ENCODE measurements around the gene TRIM63. TPM values are rescaled to one million over a fixed set of nuclear protein-coding genes. Genes with fewer than 3 reads are reported as not detected.

The TRIM63 gene
- total and polyA plus RNA-seq, 2 of the 13 experiments (the other 11 are each of a cell fraction or from before 2014, with no cell fraction given): not detected

DNA sequence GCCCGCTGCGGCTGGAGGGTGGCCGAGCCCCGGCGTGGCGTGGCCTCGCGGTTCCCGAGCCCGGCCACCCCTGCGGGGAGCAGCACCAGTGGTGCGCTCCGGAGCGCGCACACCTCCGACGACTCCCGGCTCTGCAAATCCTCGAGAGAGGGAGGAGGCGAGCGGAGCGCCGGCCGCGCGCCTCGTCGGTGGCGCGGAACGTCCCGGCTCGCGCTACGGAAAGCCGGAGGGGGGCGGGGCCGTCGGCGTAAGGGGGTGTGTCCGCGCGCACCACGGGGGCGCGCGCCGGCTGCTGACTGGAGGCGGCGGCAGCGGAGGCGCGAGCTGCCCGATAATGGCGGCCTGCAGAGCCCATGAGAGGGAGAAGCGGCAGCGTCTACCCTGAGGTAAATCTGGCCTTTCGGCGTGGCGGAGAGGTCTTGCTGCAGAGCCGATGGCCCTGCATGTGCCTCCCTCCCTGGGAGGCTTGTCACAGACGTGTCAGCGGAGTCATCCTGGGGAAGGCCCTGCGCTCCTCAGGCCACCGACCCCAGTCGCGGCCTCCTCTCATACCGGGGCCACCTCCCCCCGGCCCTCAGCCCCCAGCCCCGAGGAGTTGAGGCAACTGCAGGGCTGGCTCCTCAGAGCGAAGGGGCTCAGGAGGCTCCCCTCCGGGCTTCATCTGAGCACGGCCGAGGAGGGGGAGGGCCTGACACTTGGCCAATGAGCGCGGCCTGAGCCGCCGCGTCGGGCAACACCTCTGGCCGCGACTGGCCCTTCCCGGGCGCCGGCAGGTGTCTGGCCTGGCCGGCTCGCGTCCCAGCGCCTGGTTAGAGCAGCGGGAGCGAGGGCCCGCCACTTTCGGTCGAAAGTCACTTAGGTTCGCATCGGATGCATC is 44.3 kb upstream of the TRIM63 start, which contains the start of gene PDIK1L (continued):
- TF ChIP-seq, protein P1, sequence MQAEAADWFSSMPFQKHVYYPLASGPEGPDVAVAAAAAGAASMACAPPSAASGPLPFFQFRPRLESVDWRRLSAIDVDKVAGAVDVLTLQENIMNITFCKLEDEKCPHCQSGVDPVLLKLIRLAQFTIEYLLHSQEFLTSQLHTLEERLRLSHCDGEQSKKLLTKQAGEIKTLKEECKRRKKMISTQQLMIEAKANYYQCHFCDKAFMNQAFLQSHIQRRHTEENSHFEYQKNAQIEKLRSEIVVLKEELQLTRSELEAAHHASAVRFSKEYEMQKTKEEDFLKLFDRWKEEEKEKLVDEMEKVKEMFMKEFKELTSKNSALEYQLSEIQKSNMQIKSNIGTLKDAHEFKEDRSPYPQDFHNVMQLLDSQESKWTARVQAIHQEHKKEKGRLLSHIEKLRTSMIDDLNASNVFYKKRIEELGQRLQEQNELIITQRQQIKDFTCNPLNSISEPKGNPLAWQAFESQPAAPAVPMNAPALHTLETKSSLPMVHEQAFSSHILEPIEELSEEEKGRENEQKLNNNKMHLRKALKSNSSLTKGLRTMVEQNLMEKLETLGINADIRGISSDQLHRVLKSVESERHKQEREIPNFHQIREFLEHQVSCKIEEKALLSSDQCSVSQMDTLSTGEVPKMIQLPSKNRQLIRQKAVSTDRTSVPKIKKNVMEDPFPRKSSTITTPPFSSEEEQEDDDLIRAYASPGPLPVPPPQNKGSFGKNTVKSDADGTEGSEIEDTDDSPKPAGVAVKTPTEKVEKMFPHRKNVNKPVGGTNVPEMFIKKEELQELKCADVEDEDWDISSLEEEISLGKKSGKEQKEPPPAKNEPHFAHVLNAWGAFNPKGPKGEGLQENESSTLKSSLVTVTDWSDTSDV (CRISPR knock-in tag; IDR thresholded peaks at IDR 0.05): peak; percentile 73; the same call in 1 of the 2 replicates
- peak; percentile 26; the same call in 1 of the 2 replicates for TF ChIP-seq CREB3 (CRISPR knock-in tag; IDR thresholded peaks at IDR 0.05)
- 0 out of 2 replicates have a peak, but pooled peaks have one; percentile 31 for TF ChIP-seq ZSCAN25 (CRISPR knock-in tag; IDR thresholded peaks at IDR 0.05)
- TF ChIP-seq GLI4 (CRISPR knock-in tag; IDR thresholded peaks at IDR 0.05; ENCODE audit: borderline replicate concordance): peak; percentile 83; the same call in 1 of the 2 replicates
- TF ChIP-seq, protein P2, sequence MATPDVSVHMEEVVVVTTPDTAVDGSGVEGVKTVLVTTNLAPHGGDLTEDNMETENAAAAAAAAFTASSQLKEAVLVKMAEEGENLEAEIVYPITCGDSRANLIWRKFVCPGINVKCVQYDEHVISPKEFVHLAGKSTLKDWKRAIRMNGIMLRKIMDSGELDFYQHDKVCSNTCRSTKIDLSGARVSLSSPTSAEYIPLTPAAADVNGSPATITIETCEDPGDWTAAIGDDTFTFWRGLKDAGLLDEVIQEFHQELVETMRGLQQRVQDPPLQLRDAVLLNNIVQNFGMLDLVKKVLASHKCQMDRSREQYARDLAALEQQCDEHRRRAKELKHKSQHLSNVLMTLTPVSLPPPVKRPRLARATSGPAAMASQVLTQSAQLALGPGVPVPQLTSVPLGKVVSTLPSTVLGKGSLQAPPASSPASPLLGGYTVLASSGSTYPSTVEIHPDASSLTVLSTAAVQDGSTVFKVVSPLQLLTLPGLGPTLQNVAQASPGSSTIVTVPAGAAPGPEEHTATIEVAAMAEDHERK (CRISPR knock-in tag; IDR thresholded peaks at IDR 0.05; ENCODE audit: low read depth): peak; percentile 78
- TF ChIP-seq MLXIP (CRISPR knock-in tag; IDR thresholded peaks at IDR 0.05; ENCODE audit: borderline replicate concordance): no peak
- TF ChIP-seq ZNF10 (CRISPR knock-in tag; IDR thresholded peaks at IDR 0.05; ENCODE audit: borderline replicate concordance, low read depth): no peak
- peak; percentile 22; the same call in 1 of the 2 replicates for TF ChIP-seq ZSCAN31 (CRISPR knock-in tag; IDR thresholded peaks at IDR 0.05; ENCODE audit: low read depth)
- TF ChIP-seq, protein P3, sequence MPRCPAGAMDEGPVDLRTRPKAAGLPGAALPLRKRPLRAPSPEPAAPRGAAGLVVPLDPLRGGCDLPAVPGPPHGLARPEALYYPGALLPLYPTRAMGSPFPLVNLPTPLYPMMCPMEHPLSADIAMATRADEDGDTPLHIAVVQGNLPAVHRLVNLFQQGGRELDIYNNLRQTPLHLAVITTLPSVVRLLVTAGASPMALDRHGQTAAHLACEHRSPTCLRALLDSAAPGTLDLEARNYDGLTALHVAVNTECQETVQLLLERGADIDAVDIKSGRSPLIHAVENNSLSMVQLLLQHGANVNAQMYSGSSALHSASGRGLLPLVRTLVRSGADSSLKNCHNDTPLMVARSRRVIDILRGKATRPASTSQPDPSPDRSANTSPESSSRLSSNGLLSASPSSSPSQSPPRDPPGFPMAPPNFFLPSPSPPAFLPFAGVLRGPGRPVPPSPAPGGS (CRISPR knock-in tag; IDR thresholded peaks at IDR 0.05): peak; percentile 80; the same call in 1 of the 2 replicates
- peak; percentile 64; the same call in 1 of the 2 replicates for TF ChIP-seq ZNF772 (CRISPR knock-in tag; IDR thresholded peaks at IDR 0.05)
- TF ChIP-seq ZNF709 (CRISPR knock-in tag; IDR thresholded peaks at IDR 0.05): peak; percentile 6; the same call in 1 of the 2 replicates
- peak; percentile 80 for TF ChIP-seq RNF2 (conservative IDR thresholded peaks at IDR 0.05; ENCODE audit: low read depth)
- TF ChIP-seq IKZF1 (IDR thresholded peaks at IDR 0.05): no peak
- 0 out of 2 replicates have a peak, but pooled peaks have one; percentile 32 for TF ChIP-seq ZNF746 (CRISPR knock-in tag; IDR thresholded peaks at IDR 0.05)
- TF ChIP-seq NFYC (CRISPR knock-in tag; IDR thresholded peaks at IDR 0.05): peak; percentile 71
- TF ChIP-seq ZNF740 (CRISPR knock-in tag; IDR thresholded peaks at IDR 0.05): no peak
